Measurements from ENCODE around the gene APBB2. TPM values are rescaled to one million over a fixed set of nuclear protein-coding genes. Genes with fewer than 3 reads are reported as not detected.

APBB2 gene
- total RNA-seq, 4 donors from 2014 or later = 139 to 248 (median 203) TPM

- TF ChIP-seq CTCF (IDR thresholded peaks at IDR 0.05) (no peak), EP300 (IDR thresholded peaks at IDR 0.05) (no peak), POLR2A (IDR thresholded peaks at IDR 0.05) (no peak)
- Histone ChIP-seq H3K27ac (peak overlapping the region in 2 of 4 donors; percentile 25 to 36), H3K9me3 (no peaks in the 10 kb centered on the region), H3K4me1 (peaks cover 0 to 59% (median 28%) of the 10 kb centered on the region in 4 donors), H3K27me3 (no peaks in the 10 kb centered on the region), H3K4me3 (no peak overlapping the region), H3K36me3 (no peaks in the 10 kb centered on the region)
- no peak for DNase-seq (ENCODE audit: low spot score in 2 of 2)
These were observed 38.5 kb downstream of the APBB2 start for GRCh38 chr4:41175794-41176193.

- H3K4me3 ChIP-seq = no peak overlapping the region
- H3K27me3 ChIP-seq = no peaks in the 10 kb centered on the region
- TF ChIP-seq CTCF (IDR thresholded peaks at IDR 0.05) = no peak
- no peak for TF ChIP-seq POLR2A (IDR thresholded peaks at IDR 0.05)
- no peak for TF ChIP-seq EP300 (IDR thresholded peaks at IDR 0.05)
- peaks cover 0 to 47% (median 26%) of the 10 kb centered on the region in 4 donors for H3K4me1 ChIP-seq
- WGBS, 2 donors = 97 to 99% methylated on average over 4 of the region's 4 CpGs
- H3K36me3 ChIP-seq = no peaks in the 10 kb centered on the region
- no peak for DNase-seq (ENCODE audit: low spot score in 2 of 2)
- no peaks in the 10 kb centered on the region for H3K9me3 ChIP-seq
- H3K27ac ChIP-seq = no peak overlapping the region
These were observed 39.9 kb downstream of the APBB2 start for GRCh38 chr4:41174444-41174843.

GRCh38 chr4:41172786-41173185 lies 41.6 kb downstream of the APBB2 start:
- no peak for DNase-seq (ENCODE audit: low spot score in 2 of 2)
- Histone ChIP-seq H3K27ac (no peak overlapping the region), H3K4me1 (peaks cover 0 to 34% (median 19%) of the 10 kb centered on the region in 4 donors), H3K27me3 (no peaks in the 10 kb centered on the region), H3K36me3 (no peaks in the 10 kb centered on the region), H3K4me3 (no peak overlapping the region), H3K9me3 (no peaks in the 10 kb centered on the region)
- WGBS, 2 donors = 84 to 90% methylated on average over 2 of the region's 2 CpGs
- TF ChIP-seq EP300 (IDR thresholded peaks at IDR 0.05) = no peak
- TF ChIP-seq CTCF (IDR thresholded peaks at IDR 0.05) = no peak
- TF ChIP-seq POLR2A (IDR thresholded peaks at IDR 0.05) = no peak

GRCh38 chr4:41169256-41169800 lies 45.0 kb downstream of the APBB2 start:
- Histone ChIP-seq H3K27ac (no peak overlapping the region), H3K27me3 (no peaks in the 10 kb centered on the region), H3K9me3 (no peaks in the 10 kb centered on the region), H3K4me3 (no peak overlapping the region), H3K36me3 (no peaks in the 10 kb centered on the region), H3K4me1 (peaks cover 0 to 5% (median 0%) of the 10 kb centered on the region in 4 donors)
- WGBS, 2 donors = 78 to 84% methylated on average over 4 of the region's 4 CpGs
- DNase-seq (ENCODE audit: low spot score in 2 of 2) = no peak
- no peak for TF ChIP-seq EP300 (IDR thresholded peaks at IDR 0.05)

GRCh38 chr4:41167191-41167590 lies 47.2 kb downstream of the APBB2 start:
- WGBS, 2 donors = 92 to 94% methylated on average over 4 of the region's 4 CpGs
- no peak overlapping the region for H3K27ac ChIP-seq
- no peaks in the 10 kb centered on the region for H3K9me3 ChIP-seq
- H3K27me3 ChIP-seq = no peaks in the 10 kb centered on the region
- no peak overlapping the region for H3K4me3 ChIP-seq
- no peak for TF ChIP-seq EP300 (IDR thresholded peaks at IDR 0.05)
- TF ChIP-seq POLR2A (IDR thresholded peaks at IDR 0.05) = no peak
- no peak for TF ChIP-seq CTCF (IDR thresholded peaks at IDR 0.05)
- no peaks in the 10 kb centered on the region for H3K36me3 ChIP-seq
- peaks cover 0 to 5% (median 0%) of the 10 kb centered on the region in 4 donors for H3K4me1 ChIP-seq
- DNase-seq (ENCODE audit: low spot score in 2 of 2) = no peak

GRCh38 chr4:41164405-41164804 lies 49.9 kb downstream of the APBB2 start:
- no peak for DNase-seq (ENCODE audit: low spot score in 2 of 2)
- Histone ChIP-seq H3K27me3 (no peaks in the 10 kb centered on the region), H3K4me1 (peaks cover 0 to 15% (median 0%) of the 10 kb centered on the region in 4 donors), H3K9me3 (no peaks in the 10 kb centered on the region), H3K4me3 (no peak overlapping the region), H3K36me3 (no peaks in the 10 kb centered on the region), H3K27ac (no peak overlapping the region)
- 85 to 88% methylated on average over 2 of the region's 2 CpGs for WGBS, 2 donors
- TF ChIP-seq CTCF (IDR thresholded peaks at IDR 0.05) = no peak
- no peak for TF ChIP-seq POLR2A (IDR thresholded peaks at IDR 0.05)
- no peak for TF ChIP-seq EP300 (IDR thresholded peaks at IDR 0.05)

All from tibial nerve (tissue), 4 donors.